ENCODE results near the gene PPARGC1A. TPM values are rescaled to one million over a fixed set of nuclear protein-coding genes. Genes with fewer than 3 reads are reported as not detected.

The PPARGC1A gene
- total and polyA plus RNA-seq, 8 donors: 2.7 to 12.2 (median 8.1) TPM

- FAIRE-seq (no peak), ATAC-seq (no peak), DNase-seq (no peak)
- no peaks in the 10 kb centered on the region for H3K36me3 ChIP-seq
- no peaks in the 10 kb centered on the region for H3K4me1 ChIP-seq
- H3K27ac ChIP-seq: no peak overlapping the region
- WGBS, 2 donors: 61 to 68% methylated on average over 4 of the region's 4 CpGs
- no peak overlapping the region for H3K4me3 ChIP-seq
- no peaks in the 10 kb centered on the region for H3K9me3 ChIP-seq
- no peak for TF ChIP-seq CTCF (IDR thresholded peaks at IDR 0.05)
- H3K27me3 ChIP-seq: no peaks in the 10 kb centered on the region
- intact Hi-C loops (cut with DNase I): no loop called here
Measured at GRCh38 chr4:23839279-23839678, 50.6 kb downstream of the PPARGC1A start.

- ATAC-seq (no peak), DNase-seq (no peak), FAIRE-seq (no peak)
- Histone ChIP-seq H3K27me3 (no peaks in the 10 kb centered on the region), H3K27ac (no peak overlapping the region), H3K9me3 (no peaks in the 10 kb centered on the region), H3K4me1 (no peaks in the 10 kb centered on the region), H3K4me3 (no peak overlapping the region), H3K36me3 (no peaks in the 10 kb centered on the region)
- no peak for TF ChIP-seq CTCF (IDR thresholded peaks at IDR 0.05)
- 65 to 73% methylated on average over 3 of the region's 3 CpGs for WGBS, 2 donors
- intact Hi-C loops (cut with DNase I): no loop called here
Measured at GRCh38 chr4:23838607-23839006, 51.2 kb downstream of the PPARGC1A start.

GRCh38 chr4:23838131-23838530 lies 51.7 kb downstream of the PPARGC1A start:
- ATAC-seq (no peak), FAIRE-seq (no peak), DNase-seq (no peak)
- no peak for TF ChIP-seq CTCF (IDR thresholded peaks at IDR 0.05)
- no peaks in the 10 kb centered on the region for H3K9me3 ChIP-seq
- no peaks in the 10 kb centered on the region for H3K4me1 ChIP-seq
- intact Hi-C loops (cut with DNase I): no loop called here
- no peak overlapping the region for H3K4me3 ChIP-seq
- no peak overlapping the region for H3K27ac ChIP-seq
- H3K36me3 ChIP-seq: no peaks in the 10 kb centered on the region
- no peaks in the 10 kb centered on the region for H3K27me3 ChIP-seq
- WGBS, 2 donors: 71 to 80% methylated on average over 3 of the region's 3 CpGs

GRCh38 chr4:23837371-23837770 lies 52.5 kb downstream of the PPARGC1A start:
- no peak for FAIRE-seq

More at GRCh38 chr4:23837371-23837770, 52.5 kb downstream of the PPARGC1A start:
- Histone ChIP-seq H3K9me3 (no peaks in the 10 kb centered on the region), H3K27me3 (no peaks in the 10 kb centered on the region), H3K27ac (no peak overlapping the region), H3K4me3 (no peak overlapping the region), H3K36me3 (no peaks in the 10 kb centered on the region), H3K4me1 (no peaks in the 10 kb centered on the region)
- no peak for DNase-seq
- 52 to 54% methylated on average over 2 of the region's 2 CpGs for WGBS, 2 donors
- intact Hi-C loops (cut with DNase I): no loop called here
- TF ChIP-seq CTCF (IDR thresholded peaks at IDR 0.05): no peak
- no peak for ATAC-seq

All from pancreas (tissue), 10 donors.